Measurements from ENCODE around the gene RNF113B. TPM values are rescaled to one million over a fixed set of nuclear protein-coding genes. Genes with fewer than 3 reads are reported as not detected.

The RNF113B gene
- total and polyA plus RNA-seq, 2 of the 4 experiments (the other 2 are of a cell fraction): not detected

GRCh38 chr13:98173431-98174152 lies 3.5 kb downstream of the RNF113B start:
- Histone ChIP-seq H4K20me1 (ENCODE audit: insufficient read depth, low read length) (peaks cover 17% of the 10 kb centered on the region; the same call in 1 of the 2 replicates), H2BK15ac (ENCODE audit: low read depth, low read length) (peak overlapping the region; percentile 76; the same call in 2 of the 3 replicates), H4K5ac (ENCODE audit: low read depth, low read length) (peak overlapping the region; percentile 50), H3K4me1 (ENCODE audit: control insufficient read depth, insufficient read depth, low read length) (peaks cover 37% of the 10 kb centered on the region), H3K4ac (ENCODE audit: low read depth, low read length) (peak overlapping the region; percentile 91), H3K9ac (ENCODE audit: low read depth, low read length) (peak overlapping the region; percentile 36), H3K27me3 (ENCODE audit: control insufficient read depth, insufficient read depth, low read length) (no peaks in the 10 kb centered on the region), H2AK5ac (ENCODE audit: low read depth, low read length) (peak overlapping the region; percentile 77), H3K23ac (ENCODE audit: low read depth, low read length) (peak overlapping the region; percentile 90), H3K9me3 (ENCODE audit: control insufficient read depth, insufficient read depth, low read length) (no peaks in the 10 kb centered on the region), H4K8ac (ENCODE audit: low read depth in 2 of 2, low read length in 2 of 2) (peak overlapping the region; percentile 26 to 87), H2AFZ (replicated peaks; ENCODE audit: low read length, poor library complexity) (peak overlapping the region; percentile 67), H2BK120ac (ENCODE audit: low read depth, low read length) (peak overlapping the region; percentile 93), H3K56ac (ENCODE audit: extremely low read depth, insufficient read depth, low read length) (peak overlapping the region; percentile 97), H2BK5ac (ENCODE audit: low read depth, low read length, poor library complexity, severe bottlenecking) (peak overlapping the region; percentile 91), H2BK20ac (ENCODE audit: low read depth, low read length) (peak overlapping the region; percentile 90), H3K14ac (replicated peaks; ENCODE audit: low read depth, low read length) (peak overlapping the region; percentile 69), H3K9me1 (ENCODE audit: insufficient read depth, low read length) (peaks cover 16% of the 10 kb centered on the region), H3K79me1 (ENCODE audit: low read depth in 1 of 2, low read length in 2 of 2) (peaks cover 30 to 79% of the 10 kb centered on the region in 2 experiments), H3K4me2 (ENCODE audit: low read depth, low read length) (peak overlapping the region; percentile 71), H3K4me3 (ENCODE audit: insufficient read depth, low read depth, low read length) (no peak overlapping the region), H3K27ac (ENCODE audit: insufficient read depth, low read length) (peak overlapping the region; percentile 87), H3K18ac (ENCODE audit: low read depth, low read length) (peak overlapping the region; percentile 65), H4K91ac (ENCODE audit: insufficient read depth, low read depth, low read length) (peak overlapping the region; percentile 98), H3K36me3 (ENCODE audit: control insufficient read depth, insufficient read depth, low read length) (peaks cover 15% of the 10 kb centered on the region), H2AK9ac (replicated peaks; ENCODE audit: low read depth, low read length, poor library complexity) (peak overlapping the region; percentile 55)
- BruUV-seq (replicated peaks): no TSS peak
- 0% methylated on average over 1 of the region's 9 CpGs; no CpG with 5 or more reads in 1 of the 2 experiments for WGBS, 2 experiments (ENCODE audit: extremely low coverage in 2 of 2, insufficient read length in 1 of 2)
- in situ Hi-C loops (cut with MboI; ENCODE audit: low sequenced_read_pairs): loop anchor here (5.0 kb wide), 1 partner anchor 44 kb away; no protein-coding TSS in a partner anchor
- POLR2A ChIA-PET (ENCODE audit: unreplicated experiment): interaction anchor here (0.6 to 1.0 kb wide), 2 partner anchors 12 to 120 kb away, joined by 3 to 4 read pairs; no protein-coding TSS in a partner anchor
- DNase-seq (peak; percentile 99), ATAC-seq (ENCODE audit: low read depth) (peak; percentile 76)
- intact Hi-C loops (cut with micrococcal nuclease): loop anchor here (1.0 to 2.0 kb wide), 4 partner anchors 11 to 41 kb away; no protein-coding TSS in a partner anchor
- CTCF ChIA-PET: interaction anchor here (1.0 kb wide), 1 partner anchor 42 kb away, joined by 5 read pairs; no protein-coding TSS in a partner anchor
- dilution Hi-C loops (cut with HindIII; ENCODE audit: low sequenced_read_pairs, unreplicated experiment): no loop called here
- TF ChIP-seq MXI1 (IDR thresholded peaks at IDR 0.05; ENCODE audit: borderline replicate concordance, low read depth, low read length) (no peak), CTCF (conservative IDR thresholded peaks at IDR 0.05; ENCODE audit: low read depth, low read length) (no peak), RFX5 (IDR thresholded peaks at IDR 0.05; ENCODE audit: low read depth, low read length) (0 out of 2 replicates have a peak, but pooled peaks have one; percentile 2), POLR2A (IDR thresholded peaks at IDR 0.05; ENCODE audit: low read depth, low read length) (0 out of 2 replicates have a peak, but pooled peaks have one; percentile 28), SMC3 (IDR thresholded peaks at IDR 0.05; ENCODE audit: low read depth, low read length) (0 out of 2 replicates have a peak, but pooled peaks have one; percentile 4), BHLHE40 (IDR thresholded peaks at IDR 0.05; ENCODE audit: low read depth, low read length) (peak; percentile 83), MAZ (IDR thresholded peaks at IDR 0.05; ENCODE audit: borderline replicate concordance, low read depth, low read length) (peak; percentile 44; the same call in 1 of the 2 replicates), USF2 (IDR thresholded peaks at IDR 0.05; ENCODE audit: low read depth, low read length) (no peak), RCOR1 (IDR thresholded peaks at IDR 0.05; ENCODE audit: insufficient replicate concordance, low read length) (peak; percentile 90), RAD21 (IDR thresholded peaks at IDR 0.05; ENCODE audit: low read length) (0 out of 2 replicates have a peak, but pooled peaks have one; percentile 10), FOS (IDR thresholded peaks at IDR 0.05; ENCODE audit: low read depth, low read length) (peak; percentile 78), MAFK (IDR thresholded peaks at IDR 0.05; ENCODE audit: low read depth, low read length) (peak; percentile 41)
- TF ChIP-seq, protein P1, sequence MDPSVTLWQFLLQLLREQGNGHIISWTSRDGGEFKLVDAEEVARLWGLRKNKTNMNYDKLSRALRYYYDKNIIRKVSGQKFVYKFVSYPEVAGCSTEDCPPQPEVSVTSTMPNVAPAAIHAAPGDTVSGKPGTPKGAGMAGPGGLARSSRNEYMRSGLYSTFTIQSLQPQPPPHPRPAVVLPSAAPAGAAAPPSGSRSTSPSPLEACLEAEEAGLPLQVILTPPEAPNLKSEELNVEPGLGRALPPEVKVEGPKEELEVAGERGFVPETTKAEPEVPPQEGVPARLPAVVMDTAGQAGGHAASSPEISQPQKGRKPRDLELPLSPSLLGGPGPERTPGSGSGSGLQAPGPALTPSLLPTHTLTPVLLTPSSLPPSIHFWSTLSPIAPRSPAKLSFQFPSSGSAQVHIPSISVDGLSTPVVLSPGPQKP (IDR thresholded peaks at IDR 0.05; ENCODE audit: borderline replicate concordance, low read depth, low read length): no peak
